ENCODE data around the gene TNNT2.

The TNNT2 gene

DNA sequence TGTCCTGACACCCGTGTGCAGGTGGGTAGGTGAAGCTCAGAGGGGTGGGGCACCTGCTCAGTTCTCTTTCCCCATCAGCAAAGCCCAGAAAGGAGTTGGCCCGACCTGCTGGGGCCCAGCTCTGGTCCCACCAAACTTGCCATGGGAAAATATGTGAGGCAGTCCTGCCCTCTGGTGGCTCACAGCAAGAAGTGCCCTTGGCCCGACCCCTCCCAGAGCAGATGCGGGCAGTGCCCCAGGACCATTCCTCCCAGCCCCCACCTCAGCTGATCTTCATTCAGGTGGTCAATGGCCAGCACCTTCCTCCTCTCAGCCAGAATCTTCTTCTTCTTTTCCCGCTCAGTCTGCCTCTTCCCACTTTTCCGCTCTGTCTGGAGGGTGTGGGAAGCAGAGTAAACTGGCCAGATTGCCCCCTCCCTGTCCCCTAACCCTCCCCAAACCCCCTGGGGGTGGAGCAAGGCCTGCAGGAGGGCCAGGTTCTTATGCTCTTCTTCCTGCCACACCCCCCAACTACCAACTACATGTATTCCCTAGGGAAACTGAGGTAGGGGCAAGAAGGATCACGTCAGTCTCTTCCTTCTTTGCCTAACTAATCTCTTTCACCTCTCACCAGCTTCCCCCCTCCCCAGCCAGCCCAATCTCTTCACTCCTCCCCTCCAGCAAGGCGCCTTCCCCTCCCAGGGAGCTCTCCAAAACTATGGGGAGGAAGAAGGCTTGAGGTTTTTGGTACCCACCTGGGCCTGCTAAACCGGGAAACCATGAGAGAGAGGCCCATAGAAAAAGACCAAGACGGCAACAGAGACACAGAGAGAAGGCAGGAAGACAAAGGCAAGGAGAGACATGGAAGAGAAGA lies 15.6 kb downstream of the TNNT2 start:
- CTCF ChIA-PET: interaction anchor here (0.6 to 3.9 kb wide), 12 partner anchors 15 to 503 kb away, joined by 3 to 24 read pairs (median 3); no protein-coding TSS in a partner anchor
- no peak for TF ChIP-seq FOXM1 (IDR thresholded peaks at IDR 0.05; ENCODE audit: borderline replicate concordance)
- 0 out of 2 replicates have a peak, but pooled peaks have one; percentile 31 for TF ChIP-seq HDGF (IDR thresholded peaks at IDR 0.05; ENCODE audit: borderline replicate concordance)
- POLR2A ChIA-PET: no interaction called here
- peak; percentile 91 for DNase-seq (ENCODE audit: extremely low spot score)

DNA sequence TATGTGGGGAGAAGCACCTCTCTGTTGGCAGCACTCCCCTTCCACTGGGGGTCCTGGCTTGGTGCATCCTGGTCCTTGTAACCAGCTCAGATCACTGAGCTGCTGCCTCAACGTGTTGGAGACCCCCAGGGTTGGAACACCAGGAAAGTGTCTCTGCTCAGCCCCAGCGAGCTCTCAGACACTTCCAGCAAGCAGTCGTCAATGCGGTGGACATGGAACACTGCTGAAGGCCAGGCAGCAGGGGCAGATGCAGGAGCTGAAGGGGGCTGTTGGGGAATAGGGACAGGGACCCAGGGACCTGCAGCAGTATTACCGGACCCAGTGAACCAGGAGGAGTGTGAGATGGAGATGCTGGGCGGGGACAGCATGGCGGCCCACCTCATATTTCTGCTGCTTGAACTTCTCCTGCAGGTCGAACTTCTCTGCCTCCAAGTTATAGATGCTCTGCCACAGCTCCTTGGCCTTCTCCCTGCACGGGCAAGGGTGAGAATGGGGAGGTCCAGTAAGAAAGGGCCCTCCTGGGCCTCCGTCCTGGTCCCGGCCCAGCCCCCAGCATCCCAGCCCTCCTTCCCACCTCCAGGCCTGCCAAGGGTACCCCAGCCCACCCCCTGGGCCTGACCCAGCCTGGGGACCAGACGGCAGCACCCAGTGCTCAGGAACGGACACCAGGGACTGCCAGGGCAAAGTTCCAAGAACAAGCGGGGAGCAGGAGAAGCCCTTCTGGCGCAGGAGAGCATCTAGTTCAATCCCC lies 16.4 kb downstream of the TNNT2 start:
- no peak for DNase-seq (ENCODE audit: extremely low spot score)
- ChIA-PET CTCF (interaction anchor here (0.6 to 3.9 kb wide), 13 partner anchors 10 to 502 kb away, joined by 3 to 24 read pairs (median 3); no protein-coding TSS in a partner anchor), POLR2A (no interaction called here)
- no peak for TF ChIP-seq L3MBTL2 (conservative IDR thresholded peaks at IDR 0.05)

DNA sequence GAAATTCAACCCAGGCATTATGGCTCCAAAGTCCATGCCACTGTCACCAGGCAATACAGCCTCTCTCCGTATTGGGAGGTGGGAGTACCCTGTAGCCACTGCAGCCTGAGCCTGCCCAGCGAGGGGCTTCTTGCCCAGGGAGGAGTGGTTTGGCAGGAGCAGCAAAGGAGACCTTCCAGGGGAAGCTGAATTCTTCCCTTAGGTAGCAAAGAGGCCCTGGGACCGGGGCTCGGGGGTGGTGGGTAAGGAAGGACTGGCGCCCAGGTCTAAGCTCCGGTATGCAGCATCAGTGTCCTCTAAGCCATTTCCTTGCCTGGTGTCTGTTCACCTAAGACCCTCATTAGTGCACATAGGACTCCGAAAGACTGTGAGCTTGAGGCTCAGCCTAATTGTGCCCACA lies 17.0 kb downstream of the TNNT2 start:
- POLR2A ChIA-PET: no interaction called here
- TF ChIP-seq SP1 (IDR thresholded peaks at IDR 0.05): no peak
- DNase-seq (ENCODE audit: extremely low spot score): no peak
- CTCF ChIA-PET: interaction anchor here (0.5 to 3.9 kb wide), 11 partner anchors 10 to 173 kb away, joined by 3 to 24 read pairs (median 3); no protein-coding TSS in a partner anchor

DNA sequence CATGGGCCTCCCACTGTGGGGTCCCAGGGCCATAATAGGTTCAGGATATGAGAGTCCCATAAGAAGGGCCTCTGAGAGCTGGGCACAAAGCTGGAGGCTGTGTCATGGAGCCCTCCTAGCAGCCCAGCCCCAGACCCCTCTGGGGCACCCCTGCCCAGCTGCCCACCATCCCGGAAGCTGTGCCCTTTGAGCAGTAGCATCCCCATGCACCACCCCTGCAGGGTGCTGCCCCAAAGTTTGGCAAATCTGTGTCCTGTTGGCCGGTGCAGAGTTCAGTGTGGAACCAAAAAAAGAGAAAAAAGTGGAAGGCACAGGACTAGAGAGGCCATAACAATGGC lies 17.6 kb downstream of the TNNT2 start:
- TF ChIP-seq FOXA1 (IDR thresholded peaks at IDR 0.05) (no peak), HDGF (IDR thresholded peaks at IDR 0.05; ENCODE audit: borderline replicate concordance) (no peak), ELF4 (IDR thresholded peaks at IDR 0.05) (no peak), SUZ12 (IDR thresholded peaks at IDR 0.05) (no peak), CTBP1 (IDR thresholded peaks at IDR 0.05; ENCODE audit: borderline replicate concordance) (no peak), FOXM1 (IDR thresholded peaks at IDR 0.05; ENCODE audit: borderline replicate concordance) (no peak), FOXK2 (IDR thresholded peaks at IDR 0.05) (no peak)
- TF ChIP-seq, protein P1, sequence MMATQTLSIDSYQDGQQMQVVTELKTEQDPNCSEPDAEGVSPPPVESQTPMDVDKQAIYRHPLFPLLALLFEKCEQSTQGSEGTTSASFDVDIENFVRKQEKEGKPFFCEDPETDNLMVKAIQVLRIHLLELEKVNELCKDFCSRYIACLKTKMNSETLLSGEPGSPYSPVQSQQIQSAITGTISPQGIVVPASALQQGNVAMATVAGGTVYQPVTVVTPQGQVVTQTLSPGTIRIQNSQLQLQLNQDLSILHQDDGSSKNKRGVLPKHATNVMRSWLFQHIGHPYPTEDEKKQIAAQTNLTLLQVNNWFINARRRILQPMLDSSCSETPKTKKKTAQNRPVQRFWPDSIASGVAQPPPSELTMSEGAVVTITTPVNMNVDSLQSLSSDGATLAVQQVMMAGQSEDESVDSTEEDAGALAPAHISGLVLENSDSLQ (IDR thresholded peaks at IDR 0.05): no peak
- ChIA-PET CTCF (interaction anchor here (1.1 to 3.1 kb wide), 2 partner anchors 13 to 105 kb away, joined by 5 to 10 read pairs; no protein-coding TSS in a partner anchor), POLR2A (interaction anchor here (0.8 kb wide), 1 partner anchor 108 kb away, joined by 3 read pairs; no protein-coding TSS in a partner anchor)
- DNase-seq (ENCODE audit: extremely low spot score): no peak

DNA sequence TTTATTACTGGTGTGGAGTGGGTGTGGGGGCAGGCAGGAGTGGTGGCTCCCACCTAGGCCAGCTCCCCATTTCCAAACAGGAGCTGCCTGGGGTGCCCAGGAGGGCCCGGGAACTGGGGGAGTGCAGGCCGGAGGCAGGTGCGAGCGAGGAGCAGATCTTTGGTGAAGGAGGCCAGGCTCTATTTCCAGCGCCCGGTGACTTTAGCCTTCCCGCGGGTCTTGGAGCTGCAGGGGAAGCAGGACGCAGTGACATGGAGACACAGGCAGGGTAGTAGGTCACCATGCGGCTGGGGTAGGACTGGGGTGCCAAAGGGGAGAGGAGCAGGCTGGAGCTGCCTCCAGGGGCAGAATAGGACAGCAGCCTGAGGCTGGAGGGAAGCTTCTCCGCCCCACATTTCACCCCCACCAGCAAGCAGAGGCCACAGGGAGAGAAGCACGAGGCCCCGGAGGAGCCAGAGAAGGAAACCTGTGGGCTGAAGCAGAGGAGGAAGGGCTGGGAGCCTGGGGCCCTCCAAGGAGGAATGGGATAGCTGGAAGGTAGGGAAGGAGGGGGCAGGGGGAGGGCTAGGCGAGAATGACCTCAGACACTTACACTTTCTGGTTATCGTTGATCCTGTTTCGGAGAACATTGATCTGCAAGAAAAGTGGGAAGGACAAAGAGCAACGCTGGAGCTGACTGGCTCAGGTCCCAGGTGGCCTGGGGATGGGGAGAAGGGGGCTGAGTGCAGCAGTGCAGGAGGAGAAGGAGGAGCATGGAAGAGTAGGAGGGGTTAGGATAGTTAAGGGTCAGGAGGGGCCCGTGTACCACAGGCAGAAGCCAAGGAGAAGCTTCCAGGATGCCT lies 18.2 kb downstream of the TNNT2 start:
- DNase-seq (ENCODE audit: extremely low spot score): no peak
- POLR2A ChIA-PET: interaction anchor here (0.8 kb wide), 1 partner anchor 108 kb away, joined by 3 read pairs; no protein-coding TSS in a partner anchor
- CTCF ChIA-PET: interaction anchor here (0.6 to 3.1 kb wide), 3 partner anchors 12 to 105 kb away, joined by 3 to 10 read pairs (median 5); no protein-coding TSS in a partner anchor
- TF ChIP-seq LEF1 (IDR thresholded peaks at IDR 0.05; ENCODE audit: borderline replicate concordance) (no peak), HDGF (IDR thresholded peaks at IDR 0.05; ENCODE audit: borderline replicate concordance) (no peak), TARDBP (IDR thresholded peaks at IDR 0.05) (no peak), BHLHE40 (IDR thresholded peaks at IDR 0.05; ENCODE audit: borderline replicate concordance) (no peak), FOXK2 (IDR thresholded peaks at IDR 0.05) (no peak), FOXA1 (IDR thresholded peaks at IDR 0.05) (no peak), ELF4 (IDR thresholded peaks at IDR 0.05) (no peak), NFRKB (IDR thresholded peaks at IDR 0.05) (no peak), SUZ12 (IDR thresholded peaks at IDR 0.05) (no peak), L3MBTL2 (conservative IDR thresholded peaks at IDR 0.05) (no peak), CTBP1 (IDR thresholded peaks at IDR 0.05; ENCODE audit: borderline replicate concordance) (no peak)

DNA sequence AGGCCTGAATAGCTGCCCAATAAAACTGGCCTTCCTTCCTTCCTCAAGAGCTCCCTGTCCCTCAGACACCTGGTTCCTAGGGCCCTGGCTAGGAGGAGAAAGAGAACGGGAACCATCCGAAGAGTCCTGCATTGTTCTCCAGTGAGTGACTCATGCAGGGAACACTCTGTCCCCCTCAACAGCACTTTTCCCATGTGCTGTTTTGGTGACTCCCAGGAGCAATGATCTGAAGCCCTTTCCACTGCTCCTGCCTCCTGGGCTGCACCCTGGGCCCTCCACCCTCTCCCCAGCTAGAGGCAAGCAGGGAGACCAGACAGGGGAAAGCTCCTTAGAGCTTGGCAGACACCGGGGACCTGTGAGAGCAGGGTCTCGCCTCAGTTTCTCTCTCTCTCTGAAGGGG lies 18.9 kb downstream of the TNNT2 start:
- DNase-seq (ENCODE audit: extremely low spot score): no peak
- CTCF ChIA-PET: interaction anchor here (0.6 to 1.3 kb wide), 3 partner anchors 24 to 105 kb away, joined by 3 to 5 read pairs (median 3); no protein-coding TSS in a partner anchor
- no peak for TF ChIP-seq FOXM1 (IDR thresholded peaks at IDR 0.05; ENCODE audit: borderline replicate concordance)
- TF ChIP-seq SUZ12 (IDR thresholded peaks at IDR 0.05): no peak
- no peak for TF ChIP-seq SP1 (IDR thresholded peaks at IDR 0.05)
- no peak for TF ChIP-seq NFRKB (IDR thresholded peaks at IDR 0.05)
- no peak for TF ChIP-seq HDGF (IDR thresholded peaks at IDR 0.05; ENCODE audit: borderline replicate concordance)
- TF ChIP-seq CTBP1 (IDR thresholded peaks at IDR 0.05; ENCODE audit: borderline replicate concordance): no peak
- no peak for TF ChIP-seq TARDBP (IDR thresholded peaks at IDR 0.05)
- TF ChIP-seq FOXA1 (IDR thresholded peaks at IDR 0.05): no peak
- no peak for TF ChIP-seq LEF1 (IDR thresholded peaks at IDR 0.05; ENCODE audit: borderline replicate concordance)
- TF ChIP-seq ZNF384 (IDR thresholded peaks at IDR 0.05): no peak
- TF ChIP-seq FOXK2 (IDR thresholded peaks at IDR 0.05): no peak
- TF ChIP-seq, protein P1 (IDR thresholded peaks at IDR 0.05): no peak
- POLR2A ChIA-PET: no interaction called here

Measured in HEK293T (cell line).